IMR-90 (cell line): ENCODE results near the gene NPLOC4. TPM values are rescaled to one million over a fixed set of nuclear protein-coding genes. Genes with fewer than 3 reads are reported as not detected.
A peak's percentile ranks its signal among the peaks of the same experiment; 100 is the strongest.

Source experiments
- ATAC-seq: fragments of 200-7000 bp; cut with Tn5 transposase; 2 replicates; pipeline ENCODE4 v1.9.1; 2020; ENCODE audit warnings: low read depth, mild to moderate bottlenecking, moderate library complexity
- BruUV-seq: library from RNA; stranded (reverse); fragments of 400-500 nt; replicated peaks from 2 replicates; lab custom pipeline; 2021; lab: Mats Ljungman, UMichigan
- CTCF ChIA-PET: fragments of 300-600 bp; formaldehyde crosslinking; extraction: SDS; loops from one replicate; lab custom pipeline; 2021; ENCODE audit warnings: antibody characterized with exemption; lab: Yijun Ruan, JAX
- POLR2A ChIA-PET: fragments of 300-600 bp; sonication (Branson Sonifier 250); formaldehyde crosslinking; loops from one replicate; lab custom pipeline; 2022; ENCODE audit warnings: antibody characterized with exemption; ENCODE audit not compliant: unreplicated experiment; lab: Charles Lee
- DNase-seq: peaks from one replicate; pipeline ENCODE4 v3.0.0; 2013
- H2AFZ ChIP-seq: replicated peaks from 2 replicates; pipeline ENCODE3; 2013; ENCODE audit warnings: low read length, mild to moderate bottlenecking; ENCODE audit not compliant: poor library complexity
- H2AK5ac ChIP-seq: 2 replicates; pipeline ENCODE4 v1.6.1; 2013; ENCODE audit warnings: low read depth, low read length, inconsistent platforms
- H2AK9ac ChIP-seq: replicated peaks from 2 replicates; pipeline ENCODE3; 2013; ENCODE audit warnings: mild to moderate bottlenecking, low read depth, low read length, moderate library complexity; ENCODE audit not compliant: poor library complexity
- H2BK120ac ChIP-seq: 2 replicates; pipeline ENCODE4 v1.6.1; 2013; ENCODE audit warnings: low read depth, low read length, inconsistent platforms
- H2BK15ac ChIP-seq: 3 replicates; pipeline ENCODE4 v1.6.1; 2013; ENCODE audit warnings: low read depth, low read length, inconsistent platforms
- H2BK20ac ChIP-seq: 2 replicates; pipeline ENCODE4 v1.6.1; 2013; ENCODE audit warnings: low read depth, mild to moderate bottlenecking, inconsistent platforms, low read length, moderate library complexity
- H2BK5ac ChIP-seq: 2 replicates; pipeline ENCODE4 v1.6.1; 2013; ENCODE audit warnings: mild to moderate bottlenecking, low read depth, low read length, inconsistent platforms; ENCODE audit not compliant: poor library complexity, severe bottlenecking
- H3K14ac ChIP-seq: replicated peaks from 2 replicates; pipeline ENCODE4 v1.6.1; 2013; ENCODE audit warnings: low read depth, low read length, inconsistent platforms
- H3K18ac ChIP-seq: 2 replicates; pipeline ENCODE4 v1.6.1; 2013; ENCODE audit warnings: low read depth, low read length, control low read depth
- H3K23ac ChIP-seq: 2 replicates; pipeline ENCODE4 v1.6.1; 2013; ENCODE audit warnings: low read depth, low read length, inconsistent platforms
- H3K27ac ChIP-seq: 2 replicates; pipeline ENCODE4 v1.5.1; 2013; ENCODE audit warnings: mild to moderate bottlenecking, control low read depth, low read length; ENCODE audit not compliant: insufficient read depth
- H3K27me3 ChIP-seq: 2 replicates; pipeline ENCODE4 v1.6.1; 2013; ENCODE audit warnings: low read length; ENCODE audit not compliant: control insufficient read depth, insufficient read depth
- H3K36me3 ChIP-seq: 2 replicates; pipeline ENCODE4 v1.6.1; 2013; ENCODE audit warnings: low read length, mixed read lengths; ENCODE audit not compliant: control insufficient read depth, insufficient read depth
- H3K4ac ChIP-seq: 2 replicates; pipeline ENCODE4 v1.6.1; 2013; ENCODE audit warnings: low read depth, low read length, inconsistent platforms
- H3K4me1 ChIP-seq: 2 replicates; pipeline ENCODE4 v1.6.1; 2013; ENCODE audit warnings: low read length, mixed read lengths; ENCODE audit not compliant: control insufficient read depth, insufficient read depth
- H3K4me2 ChIP-seq: 2 replicates; pipeline ENCODE4 v1.6.1; 2013; ENCODE audit warnings: low read depth, mild to moderate bottlenecking, control low read depth, low read length, moderate library complexity
- H3K4me3 ChIP-seq: 2 replicates; pipeline ENCODE4 v1.5.1; 2013; ENCODE audit warnings: low read depth, mild to moderate bottlenecking, control low read depth, low read length, moderate library complexity; ENCODE audit not compliant: insufficient read depth
- H3K56ac ChIP-seq: 2 replicates; pipeline ENCODE4 v1.6.1; 2013; ENCODE audit warnings: low read length, inconsistent platforms; ENCODE audit not compliant: insufficient read depth; ENCODE audit errors: extremely low read depth
- H3K79me1 ChIP-seq, 2 experiments: 2 replicates each; pipeline ENCODE4 v1.6.1; 2013; ENCODE audit warnings: low read length in 2 of 2, inconsistent platforms in 1 of 2, low read depth in 1 of 2
- H3K9ac ChIP-seq: 2 replicates; pipeline ENCODE4 v1.6.1; 2013; ENCODE audit warnings: low read depth, low read length, control low read depth
- H3K9me1 ChIP-seq: 2 replicates; pipeline ENCODE4 v1.6.1; 2013; ENCODE audit warnings: low read length, inconsistent platforms; ENCODE audit not compliant: insufficient read depth
- H3K9me3 ChIP-seq: 2 replicates; pipeline ENCODE4 v1.6.1; 2013; ENCODE audit warnings: low read length; ENCODE audit not compliant: control insufficient read depth, insufficient read depth
- H4K20me1 ChIP-seq: 2 replicates; pipeline ENCODE4 v1.6.1; 2013; ENCODE audit warnings: low read length, inconsistent platforms; ENCODE audit not compliant: insufficient read depth
- H4K5ac ChIP-seq: 2 replicates; pipeline ENCODE4 v1.6.1; 2013; ENCODE audit warnings: mild to moderate bottlenecking, low read depth, low read length, control low read depth
- H4K8ac ChIP-seq, 2 experiments: 2 replicates each; pipeline ENCODE4 v1.6.1; 2013; ENCODE audit warnings: low read depth in 2 of 2, low read length in 2 of 2, control low read depth in 1 of 2, inconsistent platforms in 1 of 2
- H4K91ac ChIP-seq: 2 replicates; pipeline ENCODE4 v1.6.1; 2013; ENCODE audit warnings: low read depth, low read length, inconsistent platforms; ENCODE audit not compliant: insufficient read depth
- BHLHE40 ChIP-seq: fragments of 150-350 bp; IDR thresholded peaks from 2 replicates; pipeline ENCODE4 v1.6.1; 2016; ENCODE audit warnings: mild to moderate bottlenecking, low read depth, low read length
- CEBPB ChIP-seq: IDR thresholded peaks from 2 replicates; pipeline ENCODE4 v1.6.1; 2012; ENCODE audit warnings: low read depth, low read length, improper control_type of control experiment
- CHD1 ChIP-seq: IDR thresholded peaks from 2 replicates; pipeline ENCODE4 v1.6.1; 2012; ENCODE audit warnings: low read depth, low read length, improper control_type of control experiment
- CTCF ChIP-seq: conservative IDR thresholded peaks from 2 replicates; pipeline ENCODE4 v1.5.1; 2012; ENCODE audit warnings: mild to moderate bottlenecking, low read depth, low read length, improper control_type of control experiment
- FOS ChIP-seq: fragments of 150-350 bp; IDR thresholded peaks from 2 replicates; pipeline ENCODE4 v1.6.1; 2016; ENCODE audit warnings: low read depth, low read length
- MAFK ChIP-seq: IDR thresholded peaks from 2 replicates; pipeline ENCODE4 v1.6.1; 2012; ENCODE audit warnings: low read depth, low read length, improper control_type of control experiment
- MAZ ChIP-seq: IDR thresholded peaks from 2 replicates; pipeline ENCODE4 v1.6.1; 2012; ENCODE audit warnings: low read depth, mild to moderate bottlenecking, low read length, improper control_type of control experiment, moderate library complexity, borderline replicate concordance
- MXI1 ChIP-seq: IDR thresholded peaks from 2 replicates; pipeline ENCODE4 v1.6.1; 2012; ENCODE audit warnings: low read depth, mild to moderate bottlenecking, low read length, moderate library complexity, borderline replicate concordance
- NFE2L2 ChIP-seq: fragments of 150-350 bp; IDR thresholded peaks from 2 replicates; pipeline ENCODE4 v1.6.1; 2016; ENCODE audit warnings: low read depth, mild to moderate bottlenecking, low read length
- POLR2A ChIP-seq: IDR thresholded peaks from 2 replicates; pipeline ENCODE4 v1.6.1; 2012; ENCODE audit warnings: mild to moderate bottlenecking, low read depth, low read length
- RAD21 ChIP-seq: IDR thresholded peaks from 2 replicates; pipeline ENCODE4 v1.6.1; 2012; ENCODE audit warnings: low read length, improper control_type of control experiment
- RCOR1 ChIP-seq: IDR thresholded peaks from 2 replicates; pipeline ENCODE4 v1.6.1; 2012; ENCODE audit warnings: mild to moderate bottlenecking, low read length, improper control_type of control experiment; ENCODE audit not compliant: insufficient replicate concordance
- RFX5 ChIP-seq: IDR thresholded peaks from 2 replicates; pipeline ENCODE4 v1.8.0; 2012; ENCODE audit warnings: low read depth, mild to moderate bottlenecking, low read length, moderate library complexity
- SMC3 ChIP-seq: fragments of 150-350 bp; IDR thresholded peaks from 2 replicates; pipeline ENCODE4 v1.6.1; 2016; ENCODE audit warnings: low read depth, mild to moderate bottlenecking, antibody characterized with exemption, low read length, moderate library complexity
- USF2 ChIP-seq: fragments of 150-350 bp; IDR thresholded peaks from 2 replicates; pipeline ENCODE4 v1.6.1; 2017; ENCODE audit warnings: mild to moderate bottlenecking, antibody characterized with exemption, low read length, low read depth
- WGBS, 2 experiments: methylation state at CpG; one replicate each; pipeline versions ENCODE4 v1.1.5 to v1.1.7; 2013; ENCODE audit warnings: missing lambda C conversion rate in 2 of 2; ENCODE audit not compliant: insufficient read length in 1 of 2; ENCODE audit errors: extremely low coverage in 2 of 2; 5-methylcytosine and 5-hydroxymethylcytosine counted together
- dilution Hi-C: fragments of 300-500 bp; cut with HindIII; formaldehyde crosslinking; loops from one replicate; pipeline ENCODE4 v1.14.3; 2018; ENCODE audit warnings: low sequenced_read_pairs; ENCODE audit not compliant: unreplicated experiment
- in situ Hi-C: fragments of 300-500 bp; cut with MboI; formaldehyde crosslinking; loops from 3 replicates; pipeline ENCODE4 v1.14.3; 2019; ENCODE audit warnings: low sequenced_read_pairs, inconsistent platforms, mixed read lengths
- intact Hi-C: fragments of 100-400 bp; cut with micrococcal nuclease; formaldehyde crosslinking; loops from 2 replicates; pipeline ENCODE4 v1.10.0; 2022
- polyA plus RNA-seq, 3 experiments: library from polyadenylated mRNA; depleted of rRNA; stranded (reverse); fragments of >200 nt; gene quantifications; 2 replicates each; pipeline ENCODE4 v1.2.3, GENCODE V29; 2012; ENCODE audit warnings: low replicate concordance in 1 of 3
- total RNA-seq: library from RNA; depleted of rRNA; stranded (reverse); fragments of >200 nt; gene quantifications from 2 replicates; pipeline ENCODE4 v1.2.3, GENCODE V29; 2012

Gene NPLOC4
- total and polyA plus RNA-seq, 2 of the 4 experiments (the other 2 are of a cell fraction): 70.4 to 78.3 TPM

GRCh38 chr17:81666342-81667191, 29.7 kb upstream of the NPLOC4 start, which contains the start of the genes CCDC137 and OXLD1:
CCDC137 (plus strand) TSS chr17:81666737; CDS start chr17:81666767, 30 bp downstream.
OXLD1 (minus strand) TSS chr17:81666605; CDS start chr17:81666577, 28 bp downstream.
- H3K36me3 ChIP-seq: peaks cover 30% of the 10 kb centered on the region

More at GRCh38 chr17:81666342-81667191, 29.7 kb upstream of the NPLOC4 start, which contains the start of the genes CCDC137 and OXLD1:
- peak; percentile 96 for DNase-seq
- Histone ChIP-seq H4K20me1 (peaks cover 4% of the 10 kb centered on the region; the same call in 1 of the 2 replicates), H2AK9ac (peak within 1 kb of the TSS; percentile 98), H2BK20ac (no peak within 1 kb of the TSS), H2AFZ (peak within 1 kb of the TSS; percentile 96), H3K9ac (peak within 1 kb of the TSS; percentile 85), H2AK5ac (peak within 1 kb of the TSS; percentile 99), H3K23ac (peak within 1 kb of the TSS; percentile 87), H3K9me3 (no peaks in the 10 kb centered on the region), H3K27me3 (no peaks in the 10 kb centered on the region), H3K9me1 (peaks cover 16% of the 10 kb centered on the region), H3K4me2 (peak within 1 kb of the TSS; percentile 90), H3K18ac (no peak within 1 kb of the TSS; the same call in 1 of the 2 replicates), H3K4me3 (peak within 1 kb of the TSS; percentile 75), H2BK120ac (no peak within 1 kb of the TSS; the same call in 1 of the 2 replicates), H3K27ac (peak within 1 kb of the TSS; percentile 79), H4K91ac (peak within 1 kb of the TSS; percentile 89), H2BK5ac (peak within 1 kb of the TSS; percentile 43), H3K79me1 (peaks cover 29 to 54% of the 10 kb centered on the region in 2 experiments), H2BK15ac (no peak within 1 kb of the TSS; the same call in 2 of the 3 replicates), H3K14ac (peak within 1 kb of the TSS; percentile 91), H3K4ac (peak within 1 kb of the TSS; percentile 91), H3K56ac (peak within 1 kb of the TSS; percentile 66), H3K4me1 (peaks cover 10% of the 10 kb centered on the region), H4K8ac (peak within 1 kb of the TSS; percentile 96 to 100), H4K5ac (peak within 1 kb of the TSS; percentile 66)
- TF ChIP-seq MXI1 (peak; percentile 85; the same call in 1 of the 2 replicates), FOS (peak; percentile 33; the same call in 1 of the 2 replicates), BHLHE40 (no peak), POLR2A (peak; percentile 81), CHD1 (no peak), MAFK (no peak), USF2 (peak; percentile 36), NFE2L2 (no peak), RCOR1 (no peak), SMC3 (no peak), CEBPB (no peak), RAD21 (no peak), RFX5 (no peak), MAZ (no peak; the same call in 1 of the 2 replicates), CTCF (no peak)
- ATAC-seq: peak; percentile 98
- no TSS peak for BruUV-seq
- dilution Hi-C loops (no loop called here), intact Hi-C loops (loop anchor here (1.0 kb wide), 1 partner anchor 29 kb away; the partner anchor contains the start of genes NPLOC4 and TSPAN10), in situ Hi-C loops (no loop called here)
- WGBS, 2 experiments: 1% methylated on average over 77 of the region's 96 CpGs; no CpG with 5 or more reads in 1 of the 2 experiments
- POLR2A ChIA-PET: no interaction called here
- CTCF ChIA-PET: no interaction called here
